ENCODE results near the gene DMRT2.

The DMRT2 gene

GRCh38 chr9:1053986-1054425 lies 3.8 kb downstream of the DMRT2 start:
- Mint-ChIP-seq H3K36me3 (no peaks in the 10 kb centered on the region), H3K27ac (no peak overlapping the region), H3K4me3 (no peak overlapping the region), H3K9me3 (ENCODE audit: low read depth) (peaks cover 6% of the 10 kb centered on the region), H3K4me1 (ENCODE audit: low read depth) (peaks cover 27% of the 10 kb centered on the region), H3K27me3 (peaks cover 48% of the 10 kb centered on the region)

GRCh38 chr9:1055166-1055565 lies 5.0 kb downstream of the DMRT2 start:
- no peak overlapping the region for H3K27ac Mint-ChIP-seq
- H3K4me3 Mint-ChIP-seq, result no peak overlapping the region
- peaks cover 41% of the 10 kb centered on the region for H3K27me3 Mint-ChIP-seq
- H3K9me3 Mint-ChIP-seq (ENCODE audit: low read depth), result no peaks in the 10 kb centered on the region
- H3K4me1 Mint-ChIP-seq (ENCODE audit: low read depth), result peaks cover 16% of the 10 kb centered on the region
- H3K36me3 Mint-ChIP-seq, result no peaks in the 10 kb centered on the region

- H3K27me3 Mint-ChIP-seq, result peaks cover 33% of the 10 kb centered on the region
- H3K4me1 Mint-ChIP-seq (ENCODE audit: low read depth), result no peaks in the 10 kb centered on the region
- H3K27ac Mint-ChIP-seq, result no peak overlapping the region
- H3K9me3 Mint-ChIP-seq (ENCODE audit: low read depth), result no peaks in the 10 kb centered on the region
- H3K4me3 Mint-ChIP-seq, result no peak overlapping the region
- no peaks in the 10 kb centered on the region for H3K36me3 Mint-ChIP-seq
These were observed 7.8 kb downstream of the DMRT2 start for GRCh38 chr9:1057910-1058309.

- Mint-ChIP-seq H3K4me1 (ENCODE audit: low read depth) (no peaks in the 10 kb centered on the region), H3K36me3 (no peaks in the 10 kb centered on the region), H3K9me3 (ENCODE audit: low read depth) (no peaks in the 10 kb centered on the region), H3K4me3 (no peak overlapping the region), H3K27me3 (peaks cover 25% of the 10 kb centered on the region), H3K27ac (no peak overlapping the region)
These were observed 8.8 kb downstream of the DMRT2 start for GRCh38 chr9:1058826-1059487.

GRCh38 chr9:1065130-1065529 lies 15.0 kb downstream of the DMRT2 start:
- H3K27me3 Mint-ChIP-seq, result peaks cover 14% of the 10 kb centered on the region
- no peak overlapping the region for H3K4me3 Mint-ChIP-seq
- no peak overlapping the region for H3K27ac Mint-ChIP-seq
- no peaks in the 10 kb centered on the region for H3K36me3 Mint-ChIP-seq
- H3K4me1 Mint-ChIP-seq (ENCODE audit: low read depth), result no peaks in the 10 kb centered on the region
- peaks cover 12% of the 10 kb centered on the region for H3K9me3 Mint-ChIP-seq (ENCODE audit: low read depth)

- Mint-ChIP-seq H3K9me3 (ENCODE audit: low read depth) (peaks cover 12% of the 10 kb centered on the region), H3K36me3 (no peaks in the 10 kb centered on the region), H3K4me1 (ENCODE audit: low read depth) (no peaks in the 10 kb centered on the region), H3K27me3 (peaks cover 14% of the 10 kb centered on the region), H3K27ac (no peak overlapping the region), H3K4me3 (no peak overlapping the region)
These were observed 20.5 kb downstream of the DMRT2 start for GRCh38 chr9:1070692-1071091.

- Mint-ChIP-seq H3K27me3 (peaks cover 15% of the 10 kb centered on the region), H3K36me3 (no peaks in the 10 kb centered on the region), H3K4me3 (no peak overlapping the region), H3K9me3 (ENCODE audit: low read depth) (peaks cover 11% of the 10 kb centered on the region), H3K4me1 (ENCODE audit: low read depth) (no peaks in the 10 kb centered on the region), H3K27ac (no peak overlapping the region)
These were observed 21.6 kb downstream of the DMRT2 start for GRCh38 chr9:1071730-1072129.

GRCh38 chr9:1073497-1073896 lies 23.3 kb downstream of the DMRT2 start:
- Mint-ChIP-seq H3K4me1 (ENCODE audit: low read depth) (no peaks in the 10 kb centered on the region), H3K4me3 (no peak overlapping the region), H3K9me3 (ENCODE audit: low read depth) (no peaks in the 10 kb centered on the region), H3K36me3 (no peaks in the 10 kb centered on the region), H3K27ac (no peak overlapping the region), H3K27me3 (peaks cover 20% of the 10 kb centered on the region)

- Mint-ChIP-seq H3K4me3 (no peak overlapping the region), H3K27me3 (peaks cover 26% of the 10 kb centered on the region), H3K9me3 (ENCODE audit: low read depth) (no peaks in the 10 kb centered on the region), H3K27ac (no peak overlapping the region), H3K4me1 (ENCODE audit: low read depth) (no peaks in the 10 kb centered on the region), H3K36me3 (no peaks in the 10 kb centered on the region)
These were observed 27.5 kb downstream of the DMRT2 start for GRCh38 chr9:1077616-1078015.

- Mint-ChIP-seq H3K4me3 (no peak overlapping the region), H3K9me3 (ENCODE audit: low read depth) (no peaks in the 10 kb centered on the region), H3K27me3 (peaks cover 15% of the 10 kb centered on the region), H3K27ac (no peak overlapping the region), H3K4me1 (ENCODE audit: low read depth) (peaks cover 3% of the 10 kb centered on the region), H3K36me3 (no peaks in the 10 kb centered on the region)
These were observed 33.3 kb downstream of the DMRT2 start for GRCh38 chr9:1083325-1083913.

GRCh38 chr9:1085086-1085485 lies 34.9 kb downstream of the DMRT2 start:
- no peaks in the 10 kb centered on the region for H3K36me3 Mint-ChIP-seq

GRCh38 chr9:1086517-1086916 lies 36.4 kb downstream of the DMRT2 start:
- Mint-ChIP-seq H3K9me3 (ENCODE audit: low read depth) (no peaks in the 10 kb centered on the region), H3K4me3 (no peak overlapping the region), H3K36me3 (no peaks in the 10 kb centered on the region), H3K4me1 (ENCODE audit: low read depth) (peaks cover 3% of the 10 kb centered on the region), H3K27me3 (peaks cover 7% of the 10 kb centered on the region), H3K27ac (no peak overlapping the region)

More at GRCh38 chr9:1085086-1085485, 34.9 kb downstream of the DMRT2 start:
- no peak overlapping the region for H3K4me3 Mint-ChIP-seq
- peaks cover 7% of the 10 kb centered on the region for H3K27me3 Mint-ChIP-seq
- no peaks in the 10 kb centered on the region for H3K9me3 Mint-ChIP-seq (ENCODE audit: low read depth)
- H3K27ac Mint-ChIP-seq, result no peak overlapping the region
- H3K4me1 Mint-ChIP-seq (ENCODE audit: low read depth), result peaks cover 3% of the 10 kb centered on the region

- Mint-ChIP-seq H3K4me3 (no peak overlapping the region), H3K4me1 (ENCODE audit: low read depth) (peaks cover 3% of the 10 kb centered on the region), H3K27ac (no peak overlapping the region), H3K27me3 (peaks cover 6% of the 10 kb centered on the region), H3K9me3 (ENCODE audit: low read depth) (no peaks in the 10 kb centered on the region), H3K36me3 (no peaks in the 10 kb centered on the region)
These were observed 37.1 kb downstream of the DMRT2 start for GRCh38 chr9:1087120-1087881.

GRCh38 chr9:1094749-1095148 lies 44.6 kb downstream of the DMRT2 start:
- Mint-ChIP-seq H3K27ac (no peak overlapping the region), H3K27me3 (peaks cover 18% of the 10 kb centered on the region), H3K36me3 (no peaks in the 10 kb centered on the region), H3K4me1 (ENCODE audit: low read depth) (no peaks in the 10 kb centered on the region), H3K4me3 (no peak overlapping the region), H3K9me3 (ENCODE audit: low read depth) (no peaks in the 10 kb centered on the region)

- H3K4me3 Mint-ChIP-seq, result no peak overlapping the region
These were observed 46.2 kb downstream of the DMRT2 start for GRCh38 chr9:1096155-1096964.

More at GRCh38 chr9:1096155-1096964, 46.2 kb downstream of the DMRT2 start:
- Mint-ChIP-seq H3K27me3 (peaks cover 25% of the 10 kb centered on the region), H3K36me3 (no peaks in the 10 kb centered on the region), H3K4me1 (ENCODE audit: low read depth) (no peaks in the 10 kb centered on the region), H3K9me3 (ENCODE audit: low read depth) (no peaks in the 10 kb centered on the region), H3K27ac (no peak overlapping the region)

Measured in activated naive CD8-positive, alpha-beta T cell (primary cell).